ENCODE data around the gene TMA7. TPM values are rescaled to one million over a fixed set of nuclear protein-coding genes. Genes with fewer than 3 reads are reported as not detected.
A peak's percentile ranks its signal among the peaks of the same experiment; 100 is the strongest.

TMA7 gene
- total and polyA plus RNA-seq, 9 of the 15 experiments (the other 6 are each of a cell fraction or from before 2014, with no cell fraction given) = 209 to 1,003 (median 486) TPM

DNA sequence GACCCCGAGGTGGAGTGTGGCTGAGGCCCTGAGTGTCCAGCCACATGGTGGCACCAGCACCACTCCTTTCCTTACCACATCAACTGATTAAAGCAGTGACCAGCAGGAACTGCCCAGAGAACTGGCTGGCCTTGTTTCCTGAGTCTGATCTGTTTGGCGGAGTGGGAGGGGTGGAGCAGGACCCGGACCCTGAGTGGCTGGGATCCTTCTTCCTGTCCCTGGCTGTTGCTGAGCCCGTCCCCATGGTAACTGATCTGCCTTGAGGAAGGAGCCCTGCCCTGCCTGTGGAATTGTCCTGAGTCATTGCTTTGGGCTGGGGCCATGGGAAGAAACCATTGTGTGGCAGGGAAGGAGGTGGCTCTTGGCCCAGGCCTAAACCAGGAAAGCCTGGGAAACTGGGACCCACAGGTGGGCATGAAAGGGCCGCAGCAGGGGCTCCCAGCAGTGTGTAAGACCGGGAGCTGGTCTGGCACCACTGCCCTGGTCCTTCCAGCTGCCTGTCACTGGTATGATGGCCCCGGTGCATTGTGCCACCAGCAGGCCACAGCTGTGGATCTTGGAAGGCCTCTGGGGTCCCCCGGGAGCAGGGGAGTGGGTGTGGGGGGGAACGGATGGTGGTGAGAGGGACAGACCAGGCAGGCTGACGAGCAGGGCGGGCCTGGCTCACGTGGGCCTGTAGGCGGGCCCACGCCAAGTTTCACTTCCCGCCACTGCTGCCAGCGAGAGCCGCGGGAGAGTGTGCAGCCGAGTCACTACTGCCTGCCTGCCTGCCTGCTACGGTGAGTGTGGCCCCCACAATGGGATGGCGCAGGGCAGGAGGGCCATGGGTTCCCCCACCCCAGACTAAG is 25.7 kb downstream of the TMA7 start (continued):
- no peak for TF ChIP-seq NR2C2 (CRISPR knock-in tag; IDR thresholded peaks at IDR 0.05)
- no peak for TF ChIP-seq NR2C2 (tag; IDR thresholded peaks at IDR 0.05)
- peak in 1 of 2 experiments; percentile 71; a peak in 1 of 4 replicates for TF ChIP-seq CSDE1 (IDR thresholded peaks at IDR 0.05)
- no peak for TF ChIP-seq ZNF184 (CRISPR knock-in tag; IDR thresholded peaks at IDR 0.05)
- TF ChIP-seq TAF7 (tag; IDR thresholded peaks at IDR 0.05) = no peak
- no peak for TF ChIP-seq CEBPG (CRISPR knock-in tag; IDR thresholded peaks at IDR 0.05)
- TF ChIP-seq CEBPG (tag; conservative IDR thresholded peaks at IDR 0.05 in 1 of 2, IDR thresholded peaks at IDR 0.05 in 1 of 2) = no peak
- no peak for TF ChIP-seq ZNF24 (IDR thresholded peaks at IDR 0.05)
- no peak for TF ChIP-seq NUFIP1 (IDR thresholded peaks at IDR 0.05; ENCODE audit: partially characterized antibody)
- TF ChIP-seq GTF2E2 (tag; IDR thresholded peaks at IDR 0.05) = no peak
- TF ChIP-seq, protein P1, sequence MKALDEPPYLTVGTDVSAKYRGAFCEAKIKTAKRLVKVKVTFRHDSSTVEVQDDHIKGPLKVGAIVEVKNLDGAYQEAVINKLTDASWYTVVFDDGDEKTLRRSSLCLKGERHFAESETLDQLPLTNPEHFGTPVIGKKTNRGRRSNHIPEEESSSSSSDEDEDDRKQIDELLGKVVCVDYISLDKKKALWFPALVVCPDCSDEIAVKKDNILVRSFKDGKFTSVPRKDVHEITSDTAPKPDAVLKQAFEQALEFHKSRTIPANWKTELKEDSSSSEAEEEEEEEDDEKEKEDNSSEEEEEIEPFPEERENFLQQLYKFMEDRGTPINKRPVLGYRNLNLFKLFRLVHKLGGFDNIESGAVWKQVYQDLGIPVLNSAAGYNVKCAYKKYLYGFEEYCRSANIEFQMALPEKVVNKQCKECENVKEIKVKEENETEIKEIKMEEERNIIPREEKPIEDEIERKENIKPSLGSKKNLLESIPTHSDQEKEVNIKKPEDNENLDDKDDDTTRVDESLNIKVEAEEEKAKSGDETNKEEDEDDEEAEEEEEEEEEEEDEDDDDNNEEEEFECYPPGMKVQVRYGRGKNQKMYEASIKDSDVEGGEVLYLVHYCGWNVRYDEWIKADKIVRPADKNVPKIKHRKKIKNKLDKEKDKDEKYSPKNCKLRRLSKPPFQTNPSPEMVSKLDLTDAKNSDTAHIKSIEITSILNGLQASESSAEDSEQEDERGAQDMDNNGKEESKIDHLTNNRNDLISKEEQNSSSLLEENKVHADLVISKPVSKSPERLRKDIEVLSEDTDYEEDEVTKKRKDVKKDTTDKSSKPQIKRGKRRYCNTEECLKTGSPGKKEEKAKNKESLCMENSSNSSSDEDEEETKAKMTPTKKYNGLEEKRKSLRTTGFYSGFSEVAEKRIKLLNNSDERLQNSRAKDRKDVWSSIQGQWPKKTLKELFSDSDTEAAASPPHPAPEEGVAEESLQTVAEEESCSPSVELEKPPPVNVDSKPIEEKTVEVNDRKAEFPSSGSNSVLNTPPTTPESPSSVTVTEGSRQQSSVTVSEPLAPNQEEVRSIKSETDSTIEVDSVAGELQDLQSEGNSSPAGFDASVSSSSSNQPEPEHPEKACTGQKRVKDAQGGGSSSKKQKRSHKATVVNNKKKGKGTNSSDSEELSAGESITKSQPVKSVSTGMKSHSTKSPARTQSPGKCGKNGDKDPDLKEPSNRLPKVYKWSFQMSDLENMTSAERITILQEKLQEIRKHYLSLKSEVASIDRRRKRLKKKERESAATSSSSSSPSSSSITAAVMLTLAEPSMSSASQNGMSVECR (CRISPR knock-in tag; IDR thresholded peaks at IDR 0.05) = no peak
- no peak for TF ChIP-seq ZNF57 (CRISPR knock-in tag; IDR thresholded peaks at IDR 0.05)
- no peak for TF ChIP-seq RERE (CRISPR knock-in tag; IDR thresholded peaks at IDR 0.05; ENCODE audit: borderline replicate concordance)
- no peak for TF ChIP-seq IRF2 (CRISPR knock-in tag; IDR thresholded peaks at IDR 0.05)
- no peak for TF ChIP-seq FOXM1 (IDR thresholded peaks at IDR 0.05; ENCODE audit: low read depth)
- no peak for TF ChIP-seq FOXM1 (CRISPR knock-in tag; IDR thresholded peaks at IDR 0.05; ENCODE audit: low read depth)
- TF ChIP-seq NEUROD1 (IDR thresholded peaks at IDR 0.05; ENCODE audit: borderline replicate concordance, low read depth, low read length, partially characterized antibody) = peak; percentile 34
- TF ChIP-seq ZNF785 (CRISPR knock-in tag; IDR thresholded peaks at IDR 0.05) = no peak
- TF ChIP-seq ZNF3 (CRISPR knock-in tag; IDR thresholded peaks at IDR 0.05) = no peak
- TF ChIP-seq RBM25 (IDR thresholded peaks at IDR 0.05; ENCODE audit: low read depth, low read length, severe bottlenecking) = no peak

All from K562 (cell line).